NCI-H1105 (cell line): ENCODE results near the gene TUT1.
"Not testable (repeated sequence)": the region's sequence is repeated elsewhere in the genome, so short reads cannot be mapped to it uniquely, and the experiment has no call there.

Experiments used
- DNase-seq: peaks from one replicate; lab custom pipeline; 2025; lab: John Stamatoyannopoulos, UW

Gene TUT1

GRCh38 chr11:62605467-62605866 lies 14.1 kb upstream of the TUT1 start:
- DNase-seq = no peak

- no peak for DNase-seq
Measured at GRCh38 chr11:62604460-62605120, 13.3 kb upstream of the TUT1 start.

DNA sequence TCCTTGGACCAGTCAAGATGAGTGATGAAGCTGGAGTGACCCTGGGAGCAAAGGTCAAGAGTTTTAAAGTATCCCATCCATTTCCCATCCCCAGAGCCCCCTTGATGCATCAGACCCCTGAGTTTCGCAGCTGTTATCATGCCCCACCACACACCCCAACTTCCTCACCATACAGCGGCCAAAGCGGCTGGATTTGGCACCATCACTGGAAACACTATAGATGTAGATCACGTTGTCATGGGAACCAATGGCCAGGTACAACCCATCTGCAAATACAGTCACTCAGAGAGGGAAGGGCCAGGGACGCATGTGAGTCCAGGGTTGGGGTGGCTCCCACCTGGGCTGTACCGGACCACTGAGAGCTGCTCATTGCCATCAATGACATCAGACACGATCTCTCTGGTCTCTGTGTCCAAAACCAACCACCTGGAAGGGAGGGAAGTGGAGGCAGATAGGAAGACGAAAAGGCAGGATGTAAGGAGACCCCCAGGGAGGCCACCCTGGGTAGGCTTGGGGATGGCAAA lies 12.5 kb upstream of the TUT1 start:
- no peak for DNase-seq

- DNase-seq = no peak
Measured at GRCh38 chr11:62603072-62603408, 11.7 kb upstream of the TUT1 start.

DNA sequence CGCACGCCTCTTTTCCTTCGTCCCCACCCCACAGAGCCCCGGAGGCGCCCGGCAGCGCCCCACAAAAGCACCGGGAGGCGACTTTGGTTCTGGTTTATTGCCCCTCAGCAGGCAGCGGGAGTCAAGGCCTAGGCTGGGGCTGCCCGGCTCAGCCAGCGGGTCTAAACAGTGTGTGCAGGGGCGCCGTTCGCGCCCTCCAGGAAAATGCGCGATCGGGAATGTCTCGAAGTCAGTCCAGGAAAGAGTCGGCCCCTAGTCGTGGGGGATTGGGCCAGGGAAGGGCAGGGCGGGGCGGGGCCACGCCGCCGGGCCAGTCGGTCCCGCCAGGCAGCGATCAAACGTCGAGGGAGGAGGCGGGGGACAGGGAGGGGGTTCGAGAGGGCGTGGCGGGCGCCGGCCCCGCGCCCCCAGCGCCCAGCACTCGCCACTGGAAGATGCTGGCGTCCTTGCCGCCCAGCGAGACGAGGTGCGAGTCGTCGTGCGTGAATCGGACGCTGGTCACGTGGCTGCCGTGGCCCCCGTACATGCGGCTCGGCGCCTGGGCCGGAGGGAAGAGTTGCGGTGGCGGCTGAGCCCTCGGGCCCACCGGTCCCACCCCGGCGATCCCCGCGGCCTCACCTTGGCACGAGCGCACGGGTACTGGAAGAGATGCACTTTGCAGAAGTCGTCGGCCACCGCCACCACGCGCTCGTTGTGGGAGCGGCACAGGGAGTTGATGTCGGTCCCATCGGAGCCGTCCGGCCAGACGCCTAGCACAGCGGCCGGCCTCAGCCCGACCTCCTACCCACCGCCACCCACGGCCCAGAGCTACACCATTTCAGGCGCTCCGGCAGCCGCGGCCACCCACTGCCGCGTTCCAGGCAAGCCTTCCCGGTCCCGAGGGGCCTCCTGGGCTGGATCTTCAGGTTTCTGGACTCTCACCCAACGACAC lies 11.1 kb upstream of the TUT1 start:
- peak; percentile 68 for DNase-seq

DNA sequence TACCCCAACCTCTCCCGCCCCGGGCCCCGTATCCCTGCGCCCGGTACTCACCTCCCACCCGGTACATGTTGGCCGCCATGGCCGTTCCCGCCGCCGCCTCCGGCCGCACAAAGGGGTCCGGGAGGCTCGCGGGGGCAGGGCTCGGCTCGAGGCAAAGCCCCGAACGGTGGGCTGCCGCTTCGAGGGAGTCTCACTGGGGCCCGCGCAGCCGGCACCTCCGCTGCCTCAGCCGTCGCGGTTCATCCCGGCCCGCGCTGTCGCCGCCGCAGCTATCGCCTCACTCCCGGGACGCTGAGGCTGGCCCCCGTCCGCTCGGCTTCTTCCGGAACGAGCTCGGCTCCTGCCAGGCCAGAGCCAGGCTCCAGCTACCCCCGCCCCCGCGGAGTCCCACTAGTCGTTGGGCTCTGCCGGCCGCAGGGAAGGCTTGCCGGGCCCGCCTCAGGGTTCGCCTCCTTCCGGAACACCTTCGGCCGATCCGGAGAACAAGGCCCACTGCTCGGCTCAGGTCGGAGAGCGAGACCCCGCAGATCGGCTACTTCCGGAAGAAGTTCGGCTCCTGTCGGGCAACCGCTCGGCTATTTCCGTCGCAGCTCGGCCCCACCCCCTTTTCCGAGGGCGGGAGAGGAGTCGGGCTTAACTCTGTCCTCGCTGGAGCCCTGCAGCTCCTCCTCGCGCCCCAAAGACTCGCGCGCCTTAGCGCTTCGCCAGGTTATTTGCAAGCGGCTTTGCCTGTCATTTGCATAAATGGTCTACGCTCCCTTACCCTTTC lies 10.2 kb upstream of the TUT1 start, which contains the start of gene MTA2:
Gene MTA2, minus strand, starts transcription at position 494 of the 769 bp plus-strand sequence. Its CDS starts 415 bp downstream, at position 79.
- peak; percentile 99 for DNase-seq

- DNase-seq = no peak
Measured at GRCh38 chr11:62601122-62601371, 9.7 kb upstream of the TUT1 start.

- DNase-seq = no peak
Measured at GRCh38 chr11:62600367-62601121, 9.2 kb upstream of the TUT1 start.

DNA sequence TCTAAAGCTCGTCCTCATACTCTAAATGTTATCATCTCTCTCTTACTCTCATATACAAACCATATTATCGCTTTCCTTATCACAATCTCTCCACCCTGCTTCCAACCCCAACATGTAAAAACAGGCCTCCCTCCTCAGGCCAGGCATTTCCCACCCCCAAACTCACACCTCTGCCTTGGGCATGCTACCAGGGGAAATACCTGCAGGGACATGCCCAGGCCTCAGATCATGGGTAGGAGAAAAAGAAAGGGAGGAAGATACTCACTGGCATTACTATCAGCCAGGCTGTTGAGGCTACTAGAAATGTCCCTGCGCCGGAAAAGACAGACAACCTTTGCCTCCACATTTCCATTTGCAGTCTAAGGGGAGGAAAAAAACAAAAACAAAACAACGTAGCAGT lies 8.6 kb upstream of the TUT1 start:
- no peak for DNase-seq

DNA sequence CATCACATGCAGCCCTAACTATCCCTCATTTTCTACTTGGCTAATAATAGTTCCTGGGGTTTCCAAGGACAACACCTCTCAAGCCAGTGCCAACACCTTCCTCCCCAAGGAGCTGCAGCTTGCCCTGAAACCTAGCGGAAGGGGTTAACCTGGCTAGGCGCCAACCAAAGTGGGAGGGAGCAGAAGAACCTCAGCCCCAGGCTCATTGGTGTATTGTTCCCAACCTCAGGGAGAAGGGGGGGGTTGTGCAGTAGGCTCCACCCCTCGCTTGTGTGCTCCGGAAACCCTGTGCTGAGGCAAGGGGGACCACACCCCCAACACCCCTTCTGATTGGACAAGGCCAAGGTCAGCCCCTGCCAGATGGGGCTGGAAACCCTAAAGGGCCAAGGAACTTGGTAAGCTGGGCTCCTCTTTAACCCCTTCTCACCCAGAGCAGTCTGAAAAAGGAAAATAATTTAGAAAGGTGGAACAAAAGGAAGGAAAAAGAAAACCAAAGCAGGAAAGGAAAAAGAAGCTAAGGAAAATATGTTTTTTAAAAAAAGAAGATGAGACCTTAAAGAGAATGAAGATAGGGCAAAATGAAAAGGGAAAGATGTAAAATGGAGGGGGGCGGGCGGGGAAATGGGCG lies 7.9 kb upstream of the TUT1 start:
- DNase-seq = peak; percentile 88

GRCh38 chr11:62595124-62595523 lies 3.8 kb upstream of the TUT1 start:
- no peak for DNase-seq

GRCh38 chr11:62593434-62594044 lies 2.2 kb upstream of the TUT1 start:
- DNase-seq = peak; percentile 40

- DNase-seq = no peak
Measured at GRCh38 chr11:62592989-62593421, 1.7 kb upstream of the TUT1 start.

- no peak for DNase-seq
Measured at GRCh38 chr11:62592146-62592815, 958 bp upstream of the TUT1 start.

DNA sequence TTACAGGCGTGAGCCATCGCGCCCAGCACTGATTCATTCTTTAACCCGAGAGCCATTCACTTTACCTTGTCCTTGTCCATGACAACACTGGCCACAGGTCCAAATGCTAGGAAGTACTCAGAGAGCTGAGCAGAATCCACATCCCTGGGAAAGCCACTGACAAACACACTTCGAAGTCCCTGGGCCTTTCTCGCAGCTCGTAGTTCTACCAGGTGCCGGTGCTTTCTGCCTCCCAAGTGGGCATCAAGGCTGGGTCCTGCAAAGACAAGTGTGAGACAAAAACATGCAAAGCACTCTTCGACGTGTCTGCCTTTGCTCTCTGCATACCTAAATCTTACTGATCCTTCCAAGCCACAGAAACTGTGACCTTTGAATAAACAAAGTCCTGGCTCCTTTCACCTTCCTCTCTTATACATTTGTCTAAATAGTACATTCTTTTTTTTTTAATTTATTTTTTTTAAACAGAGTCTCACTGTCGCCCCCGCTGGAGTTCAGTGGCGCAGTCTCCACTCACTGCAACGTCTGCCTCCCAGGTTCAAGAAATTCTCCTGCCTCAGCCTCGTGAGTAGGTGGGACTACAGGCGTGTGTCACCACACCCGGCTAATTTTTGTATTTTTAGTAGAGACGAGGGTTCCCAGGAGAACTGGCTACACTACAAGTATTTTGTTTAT lies 2.2 kb downstream of the TUT1 start:
- no peak for DNase-seq

DNA sequence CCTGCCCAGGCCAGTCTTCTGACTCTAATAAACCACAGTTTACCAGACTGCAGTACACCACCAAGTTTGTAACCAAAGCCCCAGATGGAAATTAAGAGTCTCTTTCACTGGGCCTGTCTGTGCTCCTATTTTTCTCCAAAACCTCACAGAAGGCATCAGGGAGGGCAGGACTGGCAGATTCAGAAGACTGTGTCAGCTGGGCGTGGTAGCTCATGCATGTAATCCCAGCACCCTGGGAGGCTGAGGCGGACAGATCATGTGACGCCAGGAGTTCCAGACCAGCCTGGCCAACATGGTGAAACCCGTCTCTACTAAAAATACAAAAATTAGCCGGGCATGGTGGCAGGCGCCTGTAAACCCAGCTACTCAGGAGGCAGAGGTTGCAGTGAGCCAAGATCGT lies 6.0 kb downstream of the TUT1 start:
- not testable (repeated sequence) for DNase-seq

- not testable (repeated sequence) for DNase-seq
Measured at GRCh38 chr11:62581735-62582134, 9.6 kb downstream of the TUT1 start.

DNA sequence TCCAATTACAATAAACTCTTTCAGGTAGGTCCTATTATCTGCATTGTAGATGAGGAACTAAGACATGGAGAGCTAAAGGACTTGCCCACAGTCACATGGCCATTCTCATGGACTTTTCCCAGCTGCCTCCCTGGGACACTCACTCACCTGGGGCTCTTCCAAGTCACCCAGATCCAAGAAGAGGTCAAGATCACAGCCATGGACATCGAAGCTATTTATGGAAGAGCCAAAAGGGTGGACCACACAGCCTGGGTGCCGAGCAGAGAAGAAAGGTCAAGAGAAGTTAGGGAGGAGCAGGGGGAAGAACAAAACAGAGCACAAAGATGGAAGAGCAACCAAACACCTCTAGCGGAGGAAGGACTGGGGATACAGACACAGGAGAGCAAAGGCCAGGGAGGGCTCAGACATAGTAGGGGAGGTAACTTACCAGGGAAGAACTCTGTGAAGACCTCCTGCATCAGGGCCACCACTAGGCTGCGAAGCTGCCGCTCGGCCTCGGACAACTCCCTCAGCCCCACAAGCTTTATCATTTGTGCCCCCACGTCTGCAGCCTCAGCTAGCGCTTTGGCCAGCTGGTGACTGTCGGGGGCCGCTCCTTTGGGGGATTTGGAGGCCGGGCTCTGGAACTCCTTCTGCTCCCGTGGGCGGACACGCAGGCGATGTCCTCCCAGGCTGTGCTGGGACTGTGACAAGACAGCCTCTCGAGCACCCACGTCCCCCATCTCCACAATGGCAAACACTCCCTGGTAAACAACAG lies 10.2 kb downstream of the TUT1 start:
- no peak for DNase-seq

GRCh38 chr11:62579252-62579651 lies 12.1 kb downstream of the TUT1 start:
- no peak for DNase-seq
